CD4-positive, CD25-positive, alpha-beta regulatory T cell (primary cell): ENCODE measurements around the gene EXO5. TPM values are rescaled to one million over a fixed set of nuclear protein-coding genes. Genes with fewer than 3 reads are reported as not detected.

Experiments
- ATAC-seq, 2 donors: fragments of 150-1000 bp; cut with Tn5 transposase; one replicate each; pipeline ENCODE4 v1.10.0; 2021; ENCODE audit warnings: low read depth in 2 of 2, moderate number of reproducible peaks in 2 of 2, moderate library complexity in 1 of 2
- DNase-seq, 3 donors: peaks; one replicate each; pipeline versions ENCODE4 v3.0.0 to v3.0.0-alpha.2; 2012 to 2022; ENCODE audit warnings: mixed read lengths in 1 of 3
- H3K27ac ChIP-seq: one replicate; pipeline ENCODE4 v1.7.0; 2013; ENCODE audit warnings: mild to moderate bottlenecking, low read length; ENCODE audit not compliant: insufficient read depth, poor library complexity, severe bottlenecking
- H3K27me3 ChIP-seq: one replicate; pipeline ENCODE4 v1.7.0; 2013; ENCODE audit warnings: low read length; ENCODE audit not compliant: control insufficient read depth, insufficient read depth
- H3K36me3 ChIP-seq: one replicate; pipeline ENCODE4 v1.7.0; 2013; ENCODE audit warnings: mild to moderate bottlenecking, low read length, moderate library complexity; ENCODE audit not compliant: control insufficient read depth, insufficient read depth
- H3K4me1 ChIP-seq: 2 replicates; pipeline ENCODE4 v1.7.0; 2013; ENCODE audit warnings: mild to moderate bottlenecking, low read length; ENCODE audit not compliant: insufficient read depth, control insufficient read depth, poor library complexity, severe bottlenecking
- H3K4me3 ChIP-seq: one replicate; pipeline ENCODE4 v1.7.0; 2013; ENCODE audit warnings: low read depth, mild to moderate bottlenecking, low read length, moderate library complexity
- H3K9me3 ChIP-seq, 2 experiments: 1 replicate in 1 of 2; 2 replicates in 1 of 2; pipeline ENCODE4 v1.7.0; 2013; ENCODE audit warnings: low read length in 2 of 2, mild to moderate bottlenecking in 1 of 2, moderate library complexity in 1 of 2; ENCODE audit not compliant: control insufficient read depth in 2 of 2
- H3K27ac Mint-ChIP-seq, 3 donors: one replicate each; pipeline ENCODE4 v1.8.0; 2020 to 2022; ENCODE audit warnings: mild to moderate bottlenecking in 3 of 3, mixed read lengths in 3 of 3, moderate library complexity in 2 of 3
- H3K27me3 Mint-ChIP-seq: one replicate; pipeline ENCODE4 v1.8.0; 2022; ENCODE audit warnings: mild to moderate bottlenecking, mixed read lengths
- H3K36me3 Mint-ChIP-seq: one replicate; pipeline ENCODE4 v1.8.0; 2020; ENCODE audit warnings: mixed read lengths
- H3K4me1 Mint-ChIP-seq, 4 donors: one replicate each; pipeline ENCODE4 v1.8.0; 2020 to 2022; ENCODE audit warnings: mixed read lengths in 4 of 4, mild to moderate bottlenecking in 1 of 4
- H3K4me3 Mint-ChIP-seq, 4 donors: one replicate each; pipeline ENCODE4 v1.8.0; 2020 to 2022; ENCODE audit warnings: mild to moderate bottlenecking in 4 of 4, mixed read lengths in 4 of 4, moderate library complexity in 3 of 4
- H3K9me3 Mint-ChIP-seq, 7 donors: one replicate each; pipeline ENCODE4 v1.8.0; 2020 to 2022; ENCODE audit warnings: mixed read lengths in 7 of 7, mild to moderate bottlenecking in 3 of 7, moderate library complexity in 2 of 7
- polyA plus RNA-seq, 4 donors: library from polyadenylated mRNA; unstranded; fragments of 300-500 nt; fragmentation: Illumina TruSeq; gene quantifications; one replicate each; pipeline ENCODE4 v1.2.3, GENCODE V29; 2021
- total RNA-seq: library from RNA; stranded (reverse); gene quantifications from one replicate; pipeline ENCODE4 v1.2.3, GENCODE V29; 2022

The EXO5 gene
- total RNA-seq (7.2 TPM), polyA plus RNA-seq (1 to 10 TPM; 4.0 to 8.7 (median 7.7) TPM)

GRCh38 chr1:40508375-40509341 lies at the start of gene EXO5:
Gene EXO5 (plus strand): TSS chr1:40508767. CDS start chr1:40514545, 5,778 bp downstream.
- Histone ChIP-seq H3K36me3 (no peaks in the 10 kb centered on the region), H3K27ac (peak within 1 kb of the TSS; percentile 55), H3K4me1 (peaks cover 15% of the 10 kb centered on the region), H3K4me3 (peak within 1 kb of the TSS; percentile 81), H3K9me3 (peaks cover 14 to 34% of the 10 kb centered on the region in 2 experiments), H3K27me3 (no peaks in the 10 kb centered on the region)
- peak within 1 kb of the TSS; percentile 85 to 90 (median 88) for H3K27ac Mint-ChIP-seq
- DNase-seq (peak; percentile 58 to 89 (median 74)), ATAC-seq (peak; percentile 98 to 99)
- no peaks in the 10 kb centered on the region for H3K27me3 Mint-ChIP-seq
- peak within 1 kb of the TSS; percentile 88 to 92 (median 90) for H3K4me3 Mint-ChIP-seq
- peaks cover 8 to 22% (median 9%) of the 10 kb centered on the region in 4 donors for H3K4me1 Mint-ChIP-seq
- H3K9me3 Mint-ChIP-seq: peaks cover 0 to 33% (median 17%) of the 10 kb centered on the region in 7 donors
- H3K36me3 Mint-ChIP-seq: peaks cover 27% of the 10 kb centered on the region

DNA sequence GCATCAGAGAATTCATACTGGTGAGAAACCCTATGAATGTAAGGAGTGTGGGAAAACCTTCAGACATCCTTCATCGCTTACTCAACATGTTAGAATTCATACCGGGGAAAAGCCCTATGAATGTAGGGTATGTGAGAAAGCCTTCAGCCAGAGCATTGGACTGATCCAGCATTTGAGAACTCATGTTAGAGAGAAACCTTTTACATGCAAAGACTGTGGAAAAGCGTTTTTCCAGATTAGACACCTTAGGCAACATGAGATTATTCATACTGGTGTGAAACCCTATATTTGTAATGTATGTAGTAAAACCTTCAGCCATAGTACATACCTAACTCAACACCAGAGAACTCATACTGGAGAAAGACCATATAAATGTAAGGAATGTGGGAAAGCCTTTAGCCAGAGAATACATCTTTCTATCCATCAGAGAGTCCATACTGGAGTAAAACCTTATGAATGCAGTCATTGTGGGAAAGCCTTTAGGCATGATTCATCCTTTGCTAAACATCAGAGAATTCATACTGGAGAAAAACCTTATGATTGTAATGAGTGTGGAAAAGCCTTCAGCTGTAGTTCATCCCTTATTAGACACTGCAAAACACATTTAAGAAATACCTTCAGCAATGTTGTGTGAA lies 45.5 kb upstream of the EXO5 start:
- peaks cover 80 to 95% of the 10 kb centered on the region in 2 experiments for H3K9me3 ChIP-seq
- Mint-ChIP-seq H3K36me3 (peaks cover 47% of the 10 kb centered on the region), H3K4me1 (no peaks in the 10 kb centered on the region), H3K27ac (no peak overlapping the region), H3K27me3 (no peaks in the 10 kb centered on the region), H3K9me3 (peaks cover 7 to 83% (median 45%) of the 10 kb centered on the region in 7 donors), H3K4me3 (no peak overlapping the region)
- DNase-seq: no peak
- no peaks in the 10 kb centered on the region for H3K27me3 ChIP-seq
- H3K4me3 ChIP-seq: no peak overlapping the region
- H3K27ac ChIP-seq: no peak overlapping the region
- H3K4me1 ChIP-seq: no peaks in the 10 kb centered on the region
- no peak for ATAC-seq
- H3K36me3 ChIP-seq: peaks cover 34% of the 10 kb centered on the region

GRCh38 chr1:40469327-40469726 lies 39.2 kb upstream of the EXO5 start:
- Histone ChIP-seq H3K4me3 (no peak overlapping the region), H3K9me3 (peaks cover 72 to 84% of the 10 kb centered on the region in 2 experiments), H3K27ac (no peak overlapping the region), H3K27me3 (no peaks in the 10 kb centered on the region), H3K36me3 (no peaks in the 10 kb centered on the region), H3K4me1 (no peaks in the 10 kb centered on the region)
- Mint-ChIP-seq H3K27ac (no peak overlapping the region), H3K9me3 (peaks cover 3 to 90% (median 39%) of the 10 kb centered on the region in 7 donors), H3K4me3 (no peak overlapping the region), H3K4me1 (no peaks in the 10 kb centered on the region), H3K27me3 (no peaks in the 10 kb centered on the region), H3K36me3 (peaks cover 24% of the 10 kb centered on the region)
- DNase-seq (no peak), ATAC-seq (no peak)

DNA sequence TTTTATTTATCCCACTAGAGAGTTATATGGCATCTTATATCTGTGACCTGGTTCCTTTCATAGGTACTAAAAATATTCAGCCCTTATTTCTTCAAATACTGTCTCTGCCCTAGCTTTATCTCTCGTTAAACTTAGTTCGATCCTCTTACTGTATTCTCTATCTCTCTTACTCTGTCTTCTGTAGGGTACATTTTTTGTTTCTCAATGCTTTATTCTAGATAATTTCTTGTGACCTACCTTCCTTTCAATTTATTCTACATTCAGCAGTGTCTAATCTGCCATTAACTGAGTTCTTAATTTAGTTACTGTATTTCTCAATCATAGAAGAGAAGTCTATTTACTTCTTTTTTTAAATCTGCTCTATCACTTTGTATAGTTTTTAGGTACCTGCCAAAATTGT lies 33.3 kb upstream of the EXO5 start:
- H3K4me3 Mint-ChIP-seq: peak overlapping the region in 2 of 4 donors; percentile 33 to 34
- Histone ChIP-seq H3K4me3 (no peak overlapping the region), H3K27ac (no peak overlapping the region), H3K36me3 (no peaks in the 10 kb centered on the region), H3K27me3 (no peaks in the 10 kb centered on the region), H3K9me3 (peaks cover 33 to 43% of the 10 kb centered on the region in 2 experiments), H3K4me1 (peaks cover 10% of the 10 kb centered on the region)
- no peak for DNase-seq
- H3K9me3 Mint-ChIP-seq: peaks cover 4 to 49% (median 24%) of the 10 kb centered on the region in 7 donors
- H3K4me1 Mint-ChIP-seq: peaks cover 18 to 28% (median 22%) of the 10 kb centered on the region in 4 donors
- peaks cover 17% of the 10 kb centered on the region for H3K36me3 Mint-ChIP-seq
- H3K27ac Mint-ChIP-seq: no peak overlapping the region
- no peak for ATAC-seq
- no peaks in the 10 kb centered on the region for H3K27me3 Mint-ChIP-seq

GRCh38 chr1:40476924-40477677 lies 31.5 kb upstream of the EXO5 start, which contains the start of gene ZFP69:
Gene ZFP69 (plus strand): TSS chr1:40477290. CDS start chr1:40479362, 2,072 bp downstream.
- H3K36me3 ChIP-seq: peaks cover 6% of the 10 kb centered on the region
- DNase-seq (peak; percentile 59 to 86 (median 65)), ATAC-seq (peak; percentile 81 to 85)
- Mint-ChIP-seq H3K4me3 (peak within 1 kb of the TSS; percentile 92 to 96 (median 94)), H3K27me3 (no peaks in the 10 kb centered on the region), H3K4me1 (peaks cover 18 to 35% (median 24%) of the 10 kb centered on the region in 4 donors), H3K9me3 (peaks cover 5 to 33% (median 27%) of the 10 kb centered on the region in 7 donors), H3K36me3 (peaks cover 26% of the 10 kb centered on the region), H3K27ac (peak within 1 kb of the TSS; percentile 73 to 95 (median 82))
- H3K27me3 ChIP-seq: no peaks in the 10 kb centered on the region
- peaks cover 31 to 35% of the 10 kb centered on the region in 2 experiments for H3K9me3 ChIP-seq
- H3K27ac ChIP-seq: peak within 1 kb of the TSS; percentile 57
- peak within 1 kb of the TSS; percentile 87 for H3K4me3 ChIP-seq
- H3K4me1 ChIP-seq: peaks cover 10% of the 10 kb centered on the region

DNA sequence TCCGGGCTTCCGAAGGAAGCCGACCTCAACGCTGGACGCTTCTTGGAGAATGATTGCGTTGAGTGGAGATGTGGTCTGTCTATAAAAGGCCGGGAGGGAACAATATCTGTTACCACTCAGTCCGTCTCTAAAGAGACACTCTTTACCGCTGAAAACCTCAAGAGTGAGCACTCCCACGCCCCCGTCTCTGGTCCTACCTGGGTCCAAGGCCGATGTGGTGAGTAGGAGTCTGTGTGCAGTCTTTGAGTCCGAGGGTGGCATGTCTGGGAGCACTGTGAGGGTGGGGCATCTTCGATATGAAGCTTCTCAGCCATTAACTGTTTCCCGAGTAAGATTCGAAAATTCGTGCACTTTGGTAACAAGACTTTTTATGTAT lies 30.9 kb upstream of the EXO5 start:
- Mint-ChIP-seq H3K27ac (peak overlapping the region; percentile 73 to 95 (median 82)), H3K4me1 (peaks cover 18 to 35% (median 26%) of the 10 kb centered on the region in 4 donors), H3K27me3 (no peaks in the 10 kb centered on the region), H3K36me3 (peaks cover 32% of the 10 kb centered on the region), H3K4me3 (peak overlapping the region; percentile 88 to 96 (median 92)), H3K9me3 (peaks cover 8 to 34% (median 28%) of the 10 kb centered on the region in 7 donors)
- Histone ChIP-seq H3K27me3 (no peaks in the 10 kb centered on the region), H3K9me3 (peaks cover 31 to 37% of the 10 kb centered on the region in 2 experiments), H3K27ac (peak overlapping the region; percentile 57), H3K4me3 (peak overlapping the region; percentile 85), H3K36me3 (peaks cover 11% of the 10 kb centered on the region), H3K4me1 (peaks cover 10% of the 10 kb centered on the region)
- no peak for ATAC-seq
- peak in 1 of 3 donors; percentile 40 for DNase-seq

GRCh38 chr1:40478276-40478675 lies 30.3 kb upstream of the EXO5 start:
- H3K4me1 ChIP-seq: peaks cover 10% of the 10 kb centered on the region
- Mint-ChIP-seq H3K27ac (peak overlapping the region in 2 of 3 donors; percentile 82 to 95), H3K27me3 (no peaks in the 10 kb centered on the region), H3K4me1 (peaks cover 18 to 35% (median 26%) of the 10 kb centered on the region in 4 donors), H3K4me3 (peak overlapping the region; percentile 88 to 96 (median 92)), H3K9me3 (peaks cover 8 to 31% (median 25%) of the 10 kb centered on the region in 7 donors), H3K36me3 (peaks cover 38% of the 10 kb centered on the region)
- H3K4me3 ChIP-seq: peak overlapping the region; percentile 85
- H3K27me3 ChIP-seq: no peaks in the 10 kb centered on the region
- no peak overlapping the region for H3K27ac ChIP-seq
- no peak for DNase-seq
- ATAC-seq: no peak
- peaks cover 29 to 34% of the 10 kb centered on the region in 2 experiments for H3K9me3 ChIP-seq
- peaks cover 17% of the 10 kb centered on the region for H3K36me3 ChIP-seq
